B cell (primary cell): Measurements from ENCODE around the gene NLGN4Y. TPM values are rescaled to one million over a fixed set of nuclear protein-coding genes. Genes with fewer than 3 reads are reported as not detected.

Experiments used
- ATAC-seq: fragments of 200-7000 bp; cut with Tn5 transposase; one replicate; pipeline ENCODE4 v1.10.0; 2021; ENCODE audit warnings: low read depth, mild to moderate bottlenecking, moderate number of reproducible peaks, moderate library complexity
- CTCF ChIA-PET: fragments of 350-600 bp; sonication (Branson Sonifier 250); formaldehyde crosslinking; loops from one replicate; lab custom pipeline; 2021; ENCODE audit warnings: antibody characterized with exemption, inconsistent platforms; lab: Charles Lee
- POLR2A ChIA-PET: fragments of 350-600 bp; sonication (Branson Sonifier 250); formaldehyde crosslinking; loops from one replicate; lab custom pipeline; 2021; ENCODE audit warnings: antibody characterized with exemption; lab: Charles Lee
- DNase-seq: peaks from one replicate; pipeline ENCODE4 v3.0.0; 2013
- H2AFZ ChIP-seq: 2 replicates; pipeline ENCODE4 v1.6.1; 2012; ENCODE audit warnings: mild to moderate bottlenecking, low read depth, low read length; ENCODE audit not compliant: insufficient read depth, poor library complexity, severe bottlenecking
- H3K27ac ChIP-seq, 2 donors: 1 replicate in 1 of 2; 2 replicates in 1 of 2; pipeline ENCODE4 v1.5.1; 2012 to 2013; ENCODE audit warnings: low read length in 2 of 2, mild to moderate bottlenecking in 2 of 2, moderate library complexity in 1 of 2
- H3K27me3 ChIP-seq, 4 experiments: fragments of 200-600 bp in 1 of 4; sonication (generic) in 1 of 4; replicated peaks in 1 of 4; 1 replicate in 2 of 4; 2 replicates in 2 of 4; pipeline versions ENCODE4 v1.6.1 to v1.7.0; 2013 to 2016; ENCODE audit warnings: low read length in 3 of 4, mild to moderate bottlenecking in 2 of 4, mixed read lengths in 1 of 4, moderate library complexity in 1 of 4; ENCODE audit not compliant: insufficient read depth in 4 of 4, control insufficient read depth in 3 of 4; ENCODE audit errors: control extremely low read depth in 1 of 4
- H3K36me3 ChIP-seq, 2 experiments: replicated peaks in 1 of 2; 1 replicate in 1 of 2; 2 replicates in 1 of 2; pipeline versions ENCODE4 v1.6.1 to v1.7.1; 2013; ENCODE audit warnings: low read length in 1 of 2; ENCODE audit not compliant: insufficient read depth in 2 of 2, control insufficient read depth in 1 of 2; ENCODE audit errors: control extremely low read depth in 1 of 2, extremely low read depth in 1 of 2
- H3K4me1 ChIP-seq, 2 donors: fragments of 200-600 bp in 1 of 2; sonication (generic) in 1 of 2; 1 replicate in 1 of 2; 2 replicates in 1 of 2; pipeline versions ENCODE4 v1.5.1 to v1.6.1; 2013 to 2017; ENCODE audit warnings: low read length in 2 of 2; ENCODE audit not compliant: control insufficient read depth in 2 of 2, insufficient read depth in 2 of 2
- H3K4me2 ChIP-seq: replicated peaks from 2 replicates; pipeline ENCODE3; 2012; ENCODE audit warnings: mild to moderate bottlenecking, low read depth, low read length; ENCODE audit not compliant: poor library complexity, severe bottlenecking
- H3K4me3 ChIP-seq, 5 experiments: fragments of 200-600 bp in 1 of 5; sonication (generic) in 1 of 5; 1 replicate in 3 of 5; 2 replicates in 2 of 5; pipeline versions ENCODE4 v1.5.1 to v1.7.0; 2011 to 2016; ENCODE audit warnings: low read length in 4 of 5, mild to moderate bottlenecking in 4 of 5, low read depth in 2 of 5, control low read depth in 1 of 5, moderate library complexity in 1 of 5; ENCODE audit not compliant: insufficient read depth in 1 of 5; ENCODE audit errors: control extremely low read depth in 1 of 5, extremely low read depth in 1 of 5
- H3K79me2 ChIP-seq: fragments of 200-600 bp; sonication (generic); one replicate; pipeline ENCODE4 v1.6.0; 2016; ENCODE audit warnings: low read length; ENCODE audit not compliant: control insufficient read depth, insufficient read depth
- H3K9ac ChIP-seq: fragments of 200-600 bp; sonication (generic); 2 replicates; pipeline ENCODE4 v1.6.1; 2017; ENCODE audit warnings: mild to moderate bottlenecking, low read length, moderate library complexity
- H3K9me3 ChIP-seq, 3 donors: one replicate each; pipeline versions ENCODE4 v1.6.1 to v1.7.1; 2013; ENCODE audit warnings: low read length in 2 of 3; ENCODE audit not compliant: control insufficient read depth in 2 of 3, insufficient read depth in 1 of 3; ENCODE audit errors: control extremely low read depth in 1 of 3
- H4K20me1 ChIP-seq: 2 replicates; pipeline ENCODE4 v1.6.0; 2012; ENCODE audit warnings: mild to moderate bottlenecking, low read length; ENCODE audit not compliant: insufficient read depth, control insufficient read depth, poor library complexity, severe bottlenecking
- H3K27ac Mint-ChIP-seq: one replicate; pipeline ENCODE4 v1.8.0; 2021; ENCODE audit warnings: mixed read lengths
- H3K27me3 Mint-ChIP-seq: one replicate; pipeline ENCODE4 v1.8.0; 2021; ENCODE audit warnings: mixed read lengths
- H3K4me1 Mint-ChIP-seq: one replicate; pipeline ENCODE4 v1.8.0; 2021; ENCODE audit warnings: mixed read lengths
- H3K4me3 Mint-ChIP-seq: one replicate; pipeline ENCODE4 v1.8.0; 2021; ENCODE audit warnings: mixed read lengths
- H3K9me3 Mint-ChIP-seq: one replicate; pipeline ENCODE4 v1.8.0; 2022; ENCODE audit warnings: mixed read lengths; ENCODE audit not compliant: insufficient read depth
- CTCF ChIP-seq: fragments of 200-600 bp; IDR thresholded peaks from one replicate; pipeline ENCODE4 v1.8.0; 2022; ENCODE audit warnings: antibody characterized with exemption, mild to moderate bottlenecking
- EZH2 ChIP-seq: IDR thresholded peaks from 2 replicates; pipeline ENCODE4 v1.6.1; 2012; ENCODE audit warnings: borderline replicate concordance, low read depth, mild to moderate bottlenecking, moderate library complexity, low read length; ENCODE audit not compliant: insufficient read depth, poor library complexity, severe bottlenecking
- WGBS: methylation state at CpG from one replicate; pipeline ENCODE4 v1.1.5; 2013; ENCODE audit warnings: missing lambda C conversion rate; ENCODE audit not compliant: insufficient coverage; 5-methylcytosine and 5-hydroxymethylcytosine counted together
- intact Hi-C: fragments of 100-400 bp; cut with micrococcal nuclease; formaldehyde crosslinking; loops from one replicate; pipeline ENCODE4 v1.10.0; 2022
- polyA plus RNA-seq: library from polyadenylated mRNA; depleted of rRNA; stranded (reverse); fragments of >200 nt; gene quantifications from 2 replicates; pipeline ENCODE4 v1.2.3, GENCODE V29; 2012
- total RNA-seq, 2 donors: library from RNA; stranded (reverse); fragments of 120-200 nt in 1 of 2; gene quantifications; 1 replicate in 1 of 2; 2 replicates in 1 of 2; pipeline versions ENCODE4 v1.2.3 to v1.2.4, GENCODE V29; 2013 to 2022

Gene NLGN4Y
- total and polyA plus RNA-seq, 2 donors (not counting 1 experiment from before 2014, with no cell fraction given) = 1.9 TPM; not detected in 1

GRCh38 chrY:14763600-14763999 lies 239.3 kb downstream of the NLGN4Y start:
- no peak for TF ChIP-seq CTCF
- no peak for TF ChIP-seq EZH2
- Histone ChIP-seq H4K20me1 (no peaks in the 10 kb centered on the region), H3K4me2 (no peak overlapping the region), H2AFZ (no peak overlapping the region), H3K9me3 (no peaks in the 10 kb centered on the region), H3K79me2 (no peaks in the 10 kb centered on the region), H3K4me1 (no peaks in the 10 kb centered on the region), H3K9ac (no peak overlapping the region), H3K4me3 (no peak overlapping the region), H3K27me3 (no peaks in the 10 kb centered on the region), H3K27ac (no peak overlapping the region), H3K36me3 (no peaks in the 10 kb centered on the region)
- no peak overlapping the region for H3K27ac Mint-ChIP-seq
- H3K9me3 Mint-ChIP-seq = no peaks in the 10 kb centered on the region
- ATAC-seq (no peak), DNase-seq (no peak)
- ChIA-PET POLR2A (no interaction called here), CTCF (no interaction called here)
- no peaks in the 10 kb centered on the region for H3K4me1 Mint-ChIP-seq
- no peak overlapping the region for H3K4me3 Mint-ChIP-seq
- no peaks in the 10 kb centered on the region for H3K27me3 Mint-ChIP-seq
- intact Hi-C loops = no loop called here

- H3K4me2 ChIP-seq = no peak overlapping the region
- WGBS = 100% methylated on average over 1 of the region's 4 CpGs
- H3K4me1 Mint-ChIP-seq = no peaks in the 10 kb centered on the region
- no peaks in the 10 kb centered on the region for H3K36me3 ChIP-seq
- H3K4me1 ChIP-seq = no peaks in the 10 kb centered on the region
- no peaks in the 10 kb centered on the region for H3K27me3 Mint-ChIP-seq
- no peak overlapping the region for H3K9ac ChIP-seq
- no peak for DNase-seq
- H3K27ac ChIP-seq = no peak overlapping the region
- H3K79me2 ChIP-seq = no peaks in the 10 kb centered on the region
- no peaks in the 10 kb centered on the region for H3K27me3 ChIP-seq
- no peak overlapping the region for H3K4me3 ChIP-seq
- no peak overlapping the region for H2AFZ ChIP-seq
- no peak for ATAC-seq
- POLR2A ChIA-PET = no interaction called here
- TF ChIP-seq CTCF = no peak
- no peak for TF ChIP-seq EZH2
- peaks cover 4% of the 10 kb centered on the region for H3K9me3 Mint-ChIP-seq
- H3K4me3 Mint-ChIP-seq = no peak overlapping the region
- no peaks in the 10 kb centered on the region for H4K20me1 ChIP-seq
- no peaks in the 10 kb centered on the region for H3K9me3 ChIP-seq
- intact Hi-C loops = no loop called here
- no peak overlapping the region for H3K27ac Mint-ChIP-seq
- CTCF ChIA-PET = no interaction called here
These were observed 253.9 kb downstream of the NLGN4Y start for GRCh38 chrY:14778208-14778607.
